Measurements from ENCODE around the gene ZSCAN16. TPM values are rescaled to one million over a fixed set of nuclear protein-coding genes. Genes with fewer than 3 reads are reported as not detected.

ZSCAN16 gene
- total RNA-seq, 1 donor from 2014 or later, result 8.0 TPM

DNA sequence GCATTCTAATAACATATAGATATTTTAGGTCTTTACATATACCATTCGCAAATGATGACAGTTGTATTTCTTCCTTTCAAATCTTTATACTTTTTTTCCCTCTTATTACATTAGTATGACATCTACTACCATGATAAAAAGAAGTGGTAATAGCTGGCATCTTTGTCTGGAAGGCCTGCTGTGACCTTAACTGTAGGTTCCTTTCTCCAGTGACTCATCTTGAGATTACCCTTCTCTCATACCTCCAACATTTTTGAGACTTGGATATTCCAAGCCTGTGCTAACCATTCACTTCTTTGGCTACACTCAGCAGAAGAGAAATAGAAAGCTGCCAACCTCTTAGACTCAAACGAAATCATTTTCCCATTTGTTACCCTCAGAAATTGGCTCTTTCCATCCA is 47.6 kb downstream of the ZSCAN16 start:
- DNase-seq (ENCODE audit: low read depth), result no peak

DNA sequence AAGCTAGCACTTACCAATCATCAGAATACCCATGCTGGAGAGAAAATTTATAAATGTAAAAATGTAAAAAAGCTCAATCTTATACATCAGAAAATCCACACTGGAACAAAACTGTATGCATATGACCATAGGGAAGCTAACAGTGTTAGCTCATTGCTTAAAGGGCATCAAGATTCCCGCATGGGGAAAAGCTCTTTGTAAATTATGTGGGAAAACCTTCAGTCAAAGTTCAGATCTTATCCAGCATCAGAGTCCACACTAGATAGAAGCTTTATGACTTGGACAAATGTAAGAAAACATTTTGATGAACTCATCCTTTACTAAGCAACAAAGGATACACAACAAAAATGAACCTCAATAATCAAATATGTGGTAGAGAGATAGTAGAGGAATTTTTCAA is 52.0 kb downstream of the ZSCAN16 start:
- DNase-seq (ENCODE audit: low read depth), result no peak

Other genes with a start within 250 kb of the ZSCAN16 start
- not detected in 2 replicates for gene OR2B2, start 212.2 kb upstream of the ZSCAN16 start, total RNA-seq
- gene OR2B6, start 167.4 kb upstream of the ZSCAN16 start, total RNA-seq, result not detected in 2 replicates
- gene ZNF165, start 44.0 kb upstream of the ZSCAN16 start, total RNA-seq, result 2.4 and 3.5 TPM in 2 replicates
- gene ZKSCAN8, start 17.3 kb downstream of the ZSCAN16 start, total RNA-seq, result 7.6 and 33.1 TPM in 2 replicates
- 16.3 and 23.7 TPM in 2 replicates for gene ZSCAN9, start 100.7 kb downstream of the ZSCAN16 start, total RNA-seq
- 6.1 and 8.1 TPM in 2 replicates for gene ZKSCAN4, start 127.7 kb downstream of the ZSCAN16 start, total RNA-seq
- 0.15 and 0.17 TPM in 2 replicates for gene NKAPL, start 134.7 kb downstream of the ZSCAN16 start, total RNA-seq
- gene ZSCAN26, start 142.5 kb downstream of the ZSCAN16 start, total RNA-seq, result 10.1 and 27.0 TPM in 2 replicates
- gene PGBD1, start 157.0 kb downstream of the ZSCAN16 start, total RNA-seq, result 5.7 and 7.6 TPM in 2 replicates
- gene ZSCAN31, start 211.5 kb downstream of the ZSCAN16 start, total RNA-seq, result 3.3 and 10.8 TPM in 2 replicates
- 3.6 and 11.3 TPM in 2 replicates for gene ZKSCAN3, start 225.3 kb downstream of the ZSCAN16 start, total RNA-seq